GM19372 (cell line): ENCODE results near the gene SLC31A1.
"Not testable (repeated sequence)": the region's sequence is repeated elsewhere in the genome, so short reads cannot be mapped to it uniquely, and the experiment has no call there.

Experiments used
- ATAC-seq: cut with Tn5 transposase; IDR thresholded peaks from one replicate; pipeline ENCODE4 v1.9.1; 2021; ENCODE audit warnings: mild to moderate bottlenecking, low read depth, moderate library complexity; ENCODE audit not compliant: unreplicated experiment

Gene SLC31A1

DNA sequence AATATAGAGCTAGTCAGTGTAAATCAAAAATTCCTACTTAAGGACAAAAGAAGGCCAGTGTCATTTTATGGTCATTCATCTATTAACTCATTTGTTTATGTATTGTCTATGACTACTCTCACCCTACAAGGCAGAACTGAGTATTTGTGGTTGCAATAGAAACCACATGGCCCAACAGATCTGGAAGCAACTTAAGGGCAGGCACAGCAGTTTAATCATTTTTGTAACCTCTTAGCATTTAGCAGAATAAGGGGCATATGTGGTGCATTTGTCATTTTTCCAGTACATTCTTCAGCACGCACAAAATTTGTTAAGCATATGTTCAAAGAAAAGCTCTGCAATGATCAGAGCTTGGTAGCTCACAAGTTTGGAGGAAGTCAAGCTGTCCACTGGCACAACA lies 1.4 kb upstream of the SLC31A1 start:
- ATAC-seq, result peak; percentile 43

DNA sequence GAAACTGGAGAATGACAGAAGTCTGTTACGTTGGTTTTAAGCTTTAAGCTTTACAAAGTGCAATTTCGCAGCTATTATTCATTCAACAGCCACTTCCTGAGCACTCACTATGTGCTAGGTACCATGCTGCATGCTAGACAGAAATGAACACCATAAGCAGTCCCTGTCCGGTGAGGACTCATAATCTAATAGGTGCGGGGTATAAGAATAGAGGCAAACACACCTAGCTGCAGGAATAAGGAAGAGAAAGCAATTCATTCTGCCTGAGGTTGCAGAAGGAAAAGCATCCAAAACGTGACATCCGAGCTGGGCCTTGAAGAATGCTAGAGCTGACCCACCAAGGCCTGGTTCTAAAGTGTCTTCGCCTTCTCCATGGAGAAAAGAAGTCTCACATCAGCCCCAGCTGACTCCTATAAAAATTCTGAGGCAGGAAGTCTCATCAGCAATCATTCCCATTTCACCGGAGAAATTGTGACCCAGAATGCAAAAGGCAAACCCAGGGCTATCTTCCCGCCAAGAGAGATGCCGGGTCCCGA lies 809 bp upstream of the SLC31A1 start:
- no peak for ATAC-seq

DNA sequence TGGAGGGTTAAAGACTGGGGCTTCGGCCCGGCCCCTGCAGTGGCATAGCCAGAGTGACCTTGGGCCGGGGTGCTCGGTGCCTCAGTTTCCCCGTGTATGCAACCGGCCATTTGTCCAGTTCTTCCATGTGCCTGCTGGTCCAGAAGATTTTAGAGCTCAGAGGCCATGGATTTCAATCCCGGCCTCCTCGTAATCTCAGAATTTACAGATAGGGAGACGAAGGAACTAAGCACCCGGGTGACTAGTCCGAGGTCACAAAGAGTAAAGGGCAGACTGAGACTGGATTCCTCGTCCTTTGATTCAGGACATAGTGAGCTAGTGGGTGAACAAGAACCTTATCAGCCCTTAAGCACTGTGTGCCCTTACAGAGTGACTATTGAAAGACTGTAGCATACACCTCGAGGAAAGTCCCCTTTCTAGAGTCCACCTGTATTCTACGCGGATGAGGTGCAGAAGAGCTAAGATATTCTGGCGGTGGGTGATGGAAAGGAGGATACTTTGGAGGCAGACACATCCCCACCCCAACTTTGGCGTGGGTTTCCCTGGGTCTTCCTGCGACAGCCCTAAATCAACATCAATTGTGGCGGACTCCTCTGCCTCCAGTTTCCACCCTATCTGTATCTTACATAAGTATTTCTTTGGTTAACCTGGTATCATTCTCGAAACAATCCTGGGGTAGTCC lies 597 bp downstream of the SLC31A1 start:
- ATAC-seq, result no peak

DNA sequence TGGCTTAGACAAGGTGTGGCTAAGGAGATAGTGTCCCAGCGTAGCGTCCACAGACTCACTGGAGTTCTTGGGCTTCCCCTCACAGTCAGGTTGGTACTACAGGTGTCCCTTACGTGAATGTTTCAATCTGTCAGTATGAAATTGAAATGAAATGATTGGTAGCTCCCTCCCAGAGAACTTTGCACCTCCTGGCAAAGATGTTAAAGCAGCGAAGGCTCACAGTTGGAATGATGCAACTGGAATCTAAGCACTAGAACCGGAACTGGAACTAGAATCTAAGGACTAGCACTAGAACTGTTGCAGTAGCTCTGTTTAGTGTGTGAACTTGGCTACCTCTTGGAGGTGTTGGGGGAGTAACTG lies 1.1 kb downstream of the SLC31A1 start:
- ATAC-seq, result no peak

DNA sequence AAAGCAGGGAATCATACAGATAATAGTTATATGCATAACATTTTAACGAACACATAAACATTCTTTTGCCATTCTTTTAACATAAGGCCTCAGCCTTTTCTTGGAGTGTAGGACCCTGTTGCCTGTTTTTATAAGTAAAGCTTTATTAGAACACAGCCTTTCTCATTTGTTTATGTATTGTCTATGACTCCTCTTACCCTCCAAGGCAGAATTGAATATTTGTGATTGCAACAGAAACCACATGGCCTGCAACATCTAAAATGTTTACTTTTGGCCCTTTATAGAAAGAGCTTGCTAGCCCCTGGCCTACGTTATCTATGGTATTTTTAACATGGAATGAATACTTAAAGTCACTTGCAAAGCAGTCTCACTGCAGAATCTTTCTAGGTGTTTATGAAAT lies 2.6 kb downstream of the SLC31A1 start:
- no peak for ATAC-seq

DNA sequence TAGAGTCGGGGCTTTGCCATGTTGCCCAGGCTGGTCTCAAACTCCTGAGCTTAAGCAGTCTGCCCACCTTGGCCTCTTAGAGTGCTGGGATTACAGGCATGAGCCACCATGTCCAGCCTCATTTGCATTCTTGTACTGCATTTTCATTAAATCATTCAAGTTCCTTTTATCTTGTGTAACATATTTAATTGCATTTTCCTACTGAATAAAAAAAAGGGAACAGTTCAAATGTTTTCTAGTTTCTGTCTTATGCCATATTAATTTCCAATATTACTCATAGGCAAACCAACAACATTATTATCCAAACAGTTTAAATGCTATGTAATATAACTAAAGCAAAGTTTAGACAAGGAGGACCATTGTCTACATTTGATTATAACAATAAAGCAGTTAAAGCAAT lies 6.1 kb downstream of the SLC31A1 start:
- no peak for ATAC-seq

DNA sequence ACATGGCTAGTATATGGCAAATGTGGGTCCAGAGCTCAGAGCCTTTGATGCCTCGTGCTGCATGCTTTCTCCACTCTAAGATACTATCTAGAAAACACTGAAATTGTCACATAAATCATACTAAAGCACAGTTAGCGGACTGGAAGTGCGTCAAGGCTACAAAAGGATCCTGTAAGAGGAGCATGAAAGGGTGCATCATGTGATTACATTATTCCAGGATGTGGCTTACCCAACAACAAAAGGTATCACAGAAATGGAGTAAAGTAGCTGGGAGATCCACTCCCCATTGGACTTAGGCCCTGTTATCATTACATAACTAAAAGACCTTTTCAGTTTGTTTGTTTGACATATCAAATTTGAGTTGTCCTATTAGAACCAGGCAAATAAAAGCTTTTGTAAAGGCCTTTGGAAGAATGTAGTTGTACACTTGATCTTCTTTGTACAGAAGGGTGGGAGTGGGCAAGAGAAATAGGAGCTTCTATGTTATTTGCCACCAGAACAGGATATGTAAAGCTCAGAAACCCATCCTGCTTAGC lies 6.9 kb downstream of the SLC31A1 start:
- no peak for ATAC-seq

DNA sequence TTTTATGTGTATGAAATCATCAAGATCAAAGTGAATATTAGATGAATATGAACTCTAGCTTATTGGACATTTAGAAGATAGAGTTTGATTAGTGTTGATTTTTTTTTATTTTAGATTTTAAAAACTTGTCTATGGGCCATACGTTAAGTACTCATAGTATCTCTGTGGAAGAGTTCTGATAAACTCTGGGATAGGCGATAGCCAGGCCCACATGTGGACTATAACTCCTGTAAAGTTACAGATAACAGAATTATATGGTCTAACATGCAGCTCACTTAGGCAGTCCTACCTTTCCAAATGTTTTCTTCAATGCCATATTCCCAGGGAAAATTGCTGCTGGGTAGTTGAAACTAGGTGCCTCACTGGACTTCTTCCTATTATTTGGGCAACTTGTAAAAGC lies 10.4 kb downstream of the SLC31A1 start:
- no peak for ATAC-seq

DNA sequence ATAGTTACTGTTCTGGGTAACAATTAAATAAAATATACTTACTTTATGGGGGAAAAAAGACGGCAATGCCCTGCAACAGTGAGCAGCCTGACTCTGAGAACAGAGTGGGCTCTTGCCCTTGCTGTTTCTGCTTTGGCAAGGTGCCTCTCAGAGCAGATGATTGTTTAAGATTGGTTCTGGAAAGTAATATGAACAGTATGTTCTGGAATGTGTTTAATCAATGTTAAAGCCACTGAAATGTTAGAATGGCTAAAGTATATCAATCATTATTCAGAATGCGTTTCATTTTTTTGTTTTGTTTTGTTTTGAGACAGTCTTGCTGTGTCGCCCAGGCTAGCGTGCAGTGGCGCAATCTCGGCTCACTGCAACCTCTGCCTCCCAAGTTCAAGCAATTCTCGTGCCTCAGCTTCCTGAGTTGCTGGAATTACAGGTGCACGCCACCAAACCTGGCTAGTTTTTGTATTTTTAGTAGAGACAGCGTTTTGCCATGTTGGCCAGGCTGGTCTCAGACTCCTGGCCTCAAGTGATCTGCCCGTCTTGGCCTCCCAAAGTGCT lies 14.4 kb downstream of the SLC31A1 start:
- ATAC-seq, result not testable (repeated sequence)

DNA sequence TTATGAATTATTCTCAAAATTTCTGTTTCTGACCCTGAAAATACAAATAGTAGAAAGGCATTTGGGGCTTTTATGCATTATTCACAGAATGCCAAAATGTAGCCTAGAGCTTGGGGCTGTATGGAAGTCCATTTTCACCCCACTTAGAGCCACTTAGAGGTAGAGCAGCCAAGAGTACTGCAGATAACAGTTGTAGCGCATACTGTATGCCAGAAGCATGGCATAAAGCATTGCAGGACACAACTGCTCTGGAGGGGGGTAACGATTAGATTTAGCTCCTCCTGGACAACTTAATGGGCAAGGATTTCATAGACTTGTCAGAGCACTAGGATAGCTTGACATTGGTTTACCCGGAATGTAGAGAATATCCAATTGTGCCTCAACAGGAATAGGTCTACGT lies 15.7 kb downstream of the SLC31A1 start:
- no peak for ATAC-seq

DNA sequence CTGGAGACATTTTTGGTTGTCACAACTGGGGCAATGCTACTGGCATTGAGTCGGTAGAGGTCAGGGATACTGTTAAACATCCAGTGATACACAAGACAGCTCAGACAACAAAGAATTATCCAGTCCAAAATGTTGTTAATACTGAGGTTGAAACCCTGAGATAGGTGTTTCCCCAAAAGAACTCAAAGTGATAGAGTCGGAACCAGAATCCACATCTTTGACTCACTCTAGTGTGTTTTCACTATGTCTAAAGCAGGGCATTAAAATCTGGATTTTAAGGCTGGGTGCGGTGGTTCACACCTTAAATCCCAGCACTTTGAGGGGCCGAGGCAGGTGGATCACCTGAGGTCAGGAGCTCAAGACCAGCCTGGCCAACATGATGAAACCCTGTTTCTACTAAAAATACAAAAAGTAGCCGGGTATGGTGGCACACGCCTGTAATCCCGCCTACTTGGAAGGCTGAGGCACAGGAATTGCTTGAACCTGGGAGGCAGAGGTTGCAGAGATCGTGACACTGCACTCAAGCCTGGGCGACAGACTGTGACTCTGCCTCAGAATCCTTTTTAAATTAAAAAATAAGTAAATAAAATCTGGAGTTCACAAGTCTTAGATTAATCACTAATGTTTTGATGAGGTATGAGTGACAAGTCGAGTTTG lies 17.0 kb downstream of the SLC31A1 start:
- ATAC-seq, result no peak

DNA sequence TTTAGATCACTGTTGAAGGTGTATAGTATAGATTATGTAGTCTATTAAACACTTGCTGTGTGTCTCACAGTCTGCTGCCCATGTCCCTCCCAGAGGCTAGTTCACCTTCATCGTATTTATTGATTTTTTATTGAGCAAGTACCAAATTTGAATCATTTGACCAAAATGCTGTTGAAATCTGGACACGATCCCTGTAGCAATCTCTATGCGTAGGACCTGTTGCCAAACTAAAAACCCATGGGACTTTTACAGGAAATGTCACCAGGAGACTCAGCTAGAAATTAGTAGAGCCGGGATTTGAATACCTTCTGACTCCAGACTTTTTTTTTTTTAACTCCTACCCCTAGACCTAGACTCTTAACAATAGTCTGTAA lies 17.5 kb downstream of the SLC31A1 start:
- ATAC-seq, result no peak

DNA sequence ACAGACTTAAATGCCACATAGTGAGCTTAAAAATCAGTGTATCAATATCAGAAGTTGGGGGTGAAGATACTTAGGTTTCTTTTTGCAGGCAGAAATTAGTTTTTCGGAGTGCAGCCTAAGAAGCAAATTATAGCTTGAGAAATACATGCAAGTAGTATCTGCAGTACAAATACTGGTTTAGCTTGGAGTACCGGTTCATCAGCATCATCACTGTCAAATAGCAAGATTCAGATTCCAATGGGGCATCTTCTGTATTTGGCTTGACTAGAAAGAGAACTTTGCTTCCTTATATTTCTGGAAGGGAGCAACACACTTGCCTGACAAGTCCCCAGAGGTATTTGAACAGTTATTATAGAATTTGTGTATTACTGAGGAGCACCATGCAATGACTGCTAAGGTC lies 19.8 kb downstream of the SLC31A1 start:
- ATAC-seq, result no peak

DNA sequence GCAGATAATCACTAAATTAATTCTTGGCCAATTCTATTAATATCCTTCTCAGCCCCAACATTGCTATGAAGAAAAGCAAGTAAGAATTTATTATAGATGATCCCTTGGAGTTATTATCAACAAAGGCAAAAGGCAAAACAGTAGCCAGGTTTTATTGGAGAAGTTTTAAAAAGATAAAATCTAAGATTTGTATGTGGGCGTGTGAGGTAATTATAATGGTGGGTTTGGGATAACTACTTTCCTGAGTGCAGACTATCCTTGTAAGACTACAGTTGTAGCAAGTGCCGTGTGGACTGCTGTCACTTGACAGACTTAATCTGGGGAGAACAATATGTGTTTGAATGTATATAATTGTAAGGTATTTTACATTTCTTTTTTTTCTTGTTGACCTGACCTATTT lies 23.2 kb downstream of the SLC31A1 start:
- ATAC-seq, result no peak

DNA sequence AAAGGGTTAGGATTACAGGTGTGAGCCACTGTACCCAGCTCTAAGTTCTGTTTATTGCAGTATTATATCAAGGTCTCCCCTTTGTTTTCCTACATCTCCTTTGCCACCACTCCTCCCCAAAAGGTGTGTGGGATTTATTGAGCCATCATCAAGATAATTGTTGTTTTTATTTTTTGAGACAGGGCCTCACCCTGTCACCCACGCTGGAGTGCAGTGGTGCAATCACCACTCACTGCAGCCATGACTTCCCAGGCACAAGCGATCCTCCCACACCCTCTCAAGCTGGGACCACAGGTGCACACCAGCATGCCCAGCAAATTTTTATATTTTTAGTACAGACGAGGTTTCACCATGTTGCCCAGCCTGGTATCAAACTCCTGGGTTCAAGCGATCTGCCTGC lies 24.6 kb downstream of the SLC31A1 start:
- no peak for ATAC-seq

DNA sequence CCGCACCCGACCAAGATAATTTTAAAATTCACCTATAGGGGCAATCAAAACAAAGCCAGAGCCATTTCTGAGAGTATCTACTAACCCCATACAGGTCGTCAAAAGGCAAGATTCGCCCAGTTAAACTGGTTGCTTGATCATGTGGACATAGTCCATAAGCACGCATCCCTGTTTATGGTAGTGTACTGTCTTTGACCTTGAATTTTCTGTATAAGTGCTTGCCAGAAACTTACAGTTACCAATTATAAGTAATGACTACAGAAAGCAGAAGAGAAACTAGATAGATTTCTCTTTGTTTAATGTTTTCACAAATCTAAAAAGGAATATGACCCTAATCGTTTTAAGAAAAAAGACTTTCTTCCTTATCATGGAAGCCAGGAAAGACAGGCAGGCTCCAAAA lies 25.6 kb downstream of the SLC31A1 start:
- no peak for ATAC-seq

DNA sequence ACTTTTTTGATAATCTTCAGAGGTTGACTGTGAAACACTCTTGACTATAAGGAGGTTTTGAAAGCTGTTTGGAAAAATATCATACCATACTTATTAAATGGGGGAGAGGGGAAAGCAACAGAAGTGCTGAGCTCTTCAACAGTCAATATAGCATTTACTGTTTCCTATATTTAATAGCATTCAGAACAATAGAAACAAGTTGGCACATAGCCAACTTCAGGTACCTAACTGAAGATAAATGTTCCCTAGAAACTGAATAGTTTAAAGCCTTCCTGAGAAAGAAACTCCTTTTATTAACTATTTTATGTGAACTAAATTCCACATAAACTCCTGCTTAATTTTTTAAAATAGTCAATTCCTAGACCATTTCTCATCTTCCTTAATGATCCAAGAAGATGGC lies 26.3 kb downstream of the SLC31A1 start:
- no peak for ATAC-seq

DNA sequence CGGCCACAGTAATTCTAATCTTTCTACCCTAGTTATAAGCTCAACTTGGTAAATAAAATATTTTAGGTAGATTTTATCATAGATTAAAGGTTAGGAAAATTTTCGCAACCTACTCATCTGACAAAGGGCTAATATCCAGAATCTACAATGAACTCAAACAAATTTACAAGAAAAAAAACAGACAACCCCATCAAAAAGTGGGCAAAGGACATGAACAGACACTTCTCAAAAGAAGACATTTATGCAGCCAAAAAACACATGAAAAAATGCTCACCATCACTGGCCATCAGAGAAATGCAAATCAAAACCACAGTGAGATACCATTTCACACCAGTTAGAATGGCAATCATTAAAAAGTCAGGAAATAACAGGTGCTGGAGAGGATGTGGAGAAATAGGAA lies 28.3 kb downstream of the SLC31A1 start:
- not testable (repeated sequence) for ATAC-seq

DNA sequence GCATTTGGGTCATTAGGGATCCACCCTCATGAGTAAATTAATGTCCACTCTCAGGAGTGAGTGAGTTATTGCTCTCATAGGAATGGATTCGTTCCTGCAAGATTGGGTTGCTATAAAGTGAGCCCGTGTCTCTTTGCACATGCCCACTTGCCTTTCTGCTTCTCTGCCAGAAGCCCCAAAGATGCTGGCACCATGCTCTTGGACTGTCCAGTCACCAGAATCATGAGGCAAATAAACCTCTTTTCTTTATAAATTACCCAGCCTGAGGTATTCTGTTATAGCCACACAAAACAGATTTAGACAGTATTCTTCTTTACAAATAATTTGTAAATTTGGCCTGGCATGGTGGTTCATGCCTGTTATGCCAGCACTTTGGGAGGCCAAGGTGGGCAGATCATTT lies 29.5 kb downstream of the SLC31A1 start:
- ATAC-seq, result no peak

DNA sequence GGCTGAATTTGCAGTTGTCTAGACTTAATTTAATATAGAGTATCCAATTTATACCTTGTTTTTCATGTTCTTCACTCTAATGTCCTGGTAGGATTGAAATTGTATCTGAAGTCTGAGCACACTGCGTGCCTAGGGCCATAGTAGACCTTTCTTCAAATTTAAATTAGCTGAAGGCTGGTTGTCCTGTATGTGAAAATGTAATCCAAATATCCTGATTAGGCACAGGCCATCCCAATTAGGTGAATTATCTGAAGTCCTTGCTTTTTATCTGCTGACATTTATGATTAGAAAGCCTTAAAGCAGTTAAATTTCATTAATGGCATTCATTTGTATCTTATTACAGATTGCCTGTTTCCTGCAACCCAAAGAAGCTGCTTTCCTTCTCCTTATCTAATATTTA lies 33.6 kb downstream of the SLC31A1 start:
- no peak for ATAC-seq

DNA sequence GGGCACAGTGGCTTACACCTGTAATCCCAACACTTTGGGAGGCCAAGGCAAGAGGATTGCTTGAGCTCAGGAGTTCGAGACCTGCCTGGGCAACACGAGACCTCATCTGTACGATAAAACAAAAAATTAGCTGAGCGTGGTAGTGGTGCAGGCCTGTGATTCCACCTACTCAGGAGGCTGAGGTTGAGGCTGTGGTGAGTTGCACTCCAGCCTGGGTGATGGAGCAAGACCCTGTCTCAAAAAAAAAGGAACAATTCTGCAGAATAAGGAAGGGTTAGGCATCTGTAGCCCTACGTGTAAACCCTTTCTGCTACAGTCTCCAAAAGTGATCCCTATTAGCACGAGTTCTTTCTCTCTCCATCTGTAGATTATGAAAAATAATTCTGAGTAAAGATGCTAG lies 34.1 kb downstream of the SLC31A1 start:
- ATAC-seq, result no peak

DNA sequence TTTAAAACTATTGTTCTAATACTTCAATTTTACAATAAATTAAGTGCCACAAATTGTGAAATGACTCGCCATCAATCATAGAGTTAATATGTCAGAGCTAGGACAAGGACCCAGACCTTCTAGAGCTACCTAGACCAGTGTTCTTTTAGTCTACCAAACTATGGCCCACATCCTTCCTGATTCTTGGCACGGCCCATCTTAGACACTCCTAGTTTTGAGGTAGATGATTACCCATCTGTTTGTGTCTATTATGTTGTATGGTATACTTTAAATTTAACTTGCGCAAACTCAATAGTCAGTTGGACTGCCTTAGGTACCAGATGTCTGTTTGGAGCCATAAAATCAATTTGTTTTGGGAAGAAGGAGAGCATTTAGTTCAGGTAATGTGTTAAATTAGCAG lies 36.5 kb downstream of the SLC31A1 start:
- no peak for ATAC-seq
